HG03103 (cell line): ENCODE measurements around the gene SLCO1B1.
"Not testable (repeated sequence)": the region's sequence is repeated elsewhere in the genome, so short reads cannot be mapped to it uniquely, and the experiment has no call there.

ENCODE experiments used
- ATAC-seq: cut with Tn5 transposase; IDR thresholded peaks from one replicate; pipeline ENCODE4 v1.9.1; 2021; ENCODE audit warnings: low read depth; ENCODE audit not compliant: unreplicated experiment

Gene SLCO1B1, protein sequence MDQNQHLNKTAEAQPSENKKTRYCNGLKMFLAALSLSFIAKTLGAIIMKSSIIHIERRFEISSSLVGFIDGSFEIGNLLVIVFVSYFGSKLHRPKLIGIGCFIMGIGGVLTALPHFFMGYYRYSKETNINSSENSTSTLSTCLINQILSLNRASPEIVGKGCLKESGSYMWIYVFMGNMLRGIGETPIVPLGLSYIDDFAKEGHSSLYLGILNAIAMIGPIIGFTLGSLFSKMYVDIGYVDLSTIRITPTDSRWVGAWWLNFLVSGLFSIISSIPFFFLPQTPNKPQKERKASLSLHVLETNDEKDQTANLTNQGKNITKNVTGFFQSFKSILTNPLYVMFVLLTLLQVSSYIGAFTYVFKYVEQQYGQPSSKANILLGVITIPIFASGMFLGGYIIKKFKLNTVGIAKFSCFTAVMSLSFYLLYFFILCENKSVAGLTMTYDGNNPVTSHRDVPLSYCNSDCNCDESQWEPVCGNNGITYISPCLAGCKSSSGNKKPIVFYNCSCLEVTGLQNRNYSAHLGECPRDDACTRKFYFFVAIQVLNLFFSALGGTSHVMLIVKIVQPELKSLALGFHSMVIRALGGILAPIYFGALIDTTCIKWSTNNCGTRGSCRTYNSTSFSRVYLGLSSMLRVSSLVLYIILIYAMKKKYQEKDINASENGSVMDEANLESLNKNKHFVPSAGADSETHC

GRCh38 chr12:21130998-21131397, at the start of gene SLCO1B1:
Gene SLCO1B1 (plus strand): TSS chr12:21131194. CDS start chr12:21141575, 10,381 bp downstream.
- no peak for ATAC-seq

DNA sequence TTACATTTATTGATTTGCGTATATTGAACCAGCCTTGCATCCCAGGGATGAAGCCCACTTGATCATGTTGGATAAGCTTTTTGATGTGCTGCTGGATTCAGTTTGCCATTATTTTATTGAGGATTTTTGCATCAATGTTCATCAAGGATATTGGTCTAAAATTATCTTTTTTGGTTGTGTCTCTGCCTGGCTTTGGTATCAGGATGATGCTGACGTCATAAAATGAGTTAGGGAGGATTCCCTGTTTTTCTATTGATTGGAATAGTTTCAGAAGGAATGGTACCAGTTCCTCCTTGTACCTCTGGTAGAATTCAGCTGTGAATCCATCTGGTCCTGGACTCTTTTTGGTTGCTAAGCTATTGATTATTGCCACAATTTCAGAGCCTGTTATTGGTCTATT, 46.2 kb upstream of the SLCO1B1 start:
- not testable (repeated sequence) for ATAC-seq

- ATAC-seq, result no peak
Measured at GRCh38 chr12:21111732-21112131, 19.3 kb upstream of the SLCO1B1 start.

DNA sequence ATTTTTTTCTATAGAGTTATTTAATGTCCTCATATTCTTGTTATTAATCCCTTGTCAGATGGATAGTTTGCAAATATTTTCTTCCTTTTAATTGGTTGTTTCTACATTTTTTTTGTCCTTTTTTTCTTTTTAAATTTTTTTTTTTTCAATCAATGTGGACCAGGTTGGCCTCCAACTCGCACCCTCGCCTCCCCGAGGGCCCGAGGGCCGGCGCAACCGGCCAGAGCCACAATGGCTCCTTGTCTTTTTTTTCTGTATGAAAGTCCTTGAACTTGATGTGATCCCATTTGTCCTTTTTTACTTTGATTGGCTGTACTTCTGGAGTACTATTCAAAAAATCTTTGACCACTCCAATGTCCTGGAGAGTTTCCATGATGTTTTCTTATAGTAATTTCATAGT, 17.7 kb upstream of the SLCO1B1 start:
- ATAC-seq, result no peak

DNA sequence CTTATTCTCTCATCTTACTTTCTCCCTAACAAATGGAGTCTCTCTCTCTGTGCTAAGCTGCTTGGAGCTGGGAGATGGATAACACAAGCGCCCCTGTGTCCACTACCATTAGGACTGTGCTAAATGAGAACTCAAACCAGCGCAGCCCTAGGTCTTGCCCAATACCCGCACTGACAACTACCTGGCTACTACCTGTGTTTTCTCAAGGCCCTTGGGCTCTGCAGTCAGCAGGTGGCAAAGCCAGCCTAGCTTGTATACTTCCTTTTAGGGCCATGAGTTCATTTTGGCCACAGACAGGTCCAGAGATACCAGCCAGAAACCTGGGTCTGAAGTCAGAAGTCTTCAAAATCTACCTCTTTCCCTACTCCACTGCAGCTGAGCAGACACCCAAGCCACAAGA, 13.0 kb upstream of the SLCO1B1 start:
- no peak for ATAC-seq

DNA sequence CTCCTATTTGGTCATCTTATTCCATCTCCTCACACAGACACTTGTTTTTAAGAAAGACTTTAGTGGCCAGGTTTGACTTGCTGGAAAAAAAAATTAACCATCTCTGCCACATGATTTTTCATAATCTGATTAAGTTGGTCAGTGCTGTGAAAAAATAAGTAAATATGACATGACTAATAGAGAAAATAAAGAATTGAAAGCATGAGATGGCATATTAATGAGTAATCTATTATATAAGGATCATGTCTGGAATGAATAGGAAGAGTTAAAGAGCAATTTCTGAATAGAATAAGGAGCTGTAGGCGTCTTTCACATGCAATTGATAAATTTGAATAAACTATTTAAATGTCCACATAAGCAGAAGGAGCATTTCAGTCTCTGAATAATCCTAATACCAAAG, 12.2 kb upstream of the SLCO1B1 start:
- no peak for ATAC-seq

- no peak for ATAC-seq
Measured at GRCh38 chr12:21129351-21129750, 1.6 kb upstream of the SLCO1B1 start.

GRCh38 chr12:21129906-21130305, 1.1 kb upstream of the SLCO1B1 start:
- no peak for ATAC-seq

- ATAC-seq, result not testable (repeated sequence)
Measured at GRCh38 chr12:21137318-21137999, 6.5 kb downstream of the SLCO1B1 start.

DNA sequence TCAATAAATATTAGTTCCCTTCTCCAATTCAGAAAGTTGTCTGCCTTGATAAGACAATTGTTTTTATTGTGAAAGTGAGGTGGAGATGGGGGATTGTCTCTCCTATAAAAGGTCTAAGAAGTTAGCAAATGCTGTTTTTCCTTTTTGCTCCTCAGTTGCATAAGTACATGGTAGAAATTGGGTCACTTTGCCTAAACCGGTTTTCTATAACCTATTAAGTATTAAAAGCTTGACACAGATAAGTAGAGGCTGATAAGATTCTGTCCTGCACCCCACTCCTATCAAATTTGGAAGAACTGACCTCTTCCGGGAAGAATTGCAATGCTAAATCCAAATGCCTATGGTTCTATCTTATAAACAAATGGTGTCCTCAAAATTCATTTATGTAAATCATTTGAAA, 7.0 kb downstream of the SLCO1B1 start:
- ATAC-seq, result no peak

DNA sequence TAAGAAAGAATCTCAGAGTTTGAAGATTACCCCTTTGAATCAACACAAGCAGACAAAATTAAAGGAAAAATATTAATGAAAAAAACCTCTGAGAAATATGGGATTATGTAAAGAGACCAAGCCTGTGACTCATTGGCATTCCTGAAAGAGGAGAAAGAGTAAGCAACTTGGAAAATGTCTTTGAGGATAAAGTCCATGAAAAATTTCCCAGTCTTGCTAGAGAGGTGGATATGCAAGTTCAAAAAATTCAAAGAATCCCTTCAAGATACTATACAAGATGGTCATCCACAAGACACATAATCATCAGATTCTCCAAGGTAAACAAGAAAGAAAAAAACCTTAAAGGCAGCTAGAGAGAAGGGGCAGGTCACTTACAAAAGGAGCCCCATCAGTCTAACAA, 13.3 kb downstream of the SLCO1B1 start:
- no peak for ATAC-seq

DNA sequence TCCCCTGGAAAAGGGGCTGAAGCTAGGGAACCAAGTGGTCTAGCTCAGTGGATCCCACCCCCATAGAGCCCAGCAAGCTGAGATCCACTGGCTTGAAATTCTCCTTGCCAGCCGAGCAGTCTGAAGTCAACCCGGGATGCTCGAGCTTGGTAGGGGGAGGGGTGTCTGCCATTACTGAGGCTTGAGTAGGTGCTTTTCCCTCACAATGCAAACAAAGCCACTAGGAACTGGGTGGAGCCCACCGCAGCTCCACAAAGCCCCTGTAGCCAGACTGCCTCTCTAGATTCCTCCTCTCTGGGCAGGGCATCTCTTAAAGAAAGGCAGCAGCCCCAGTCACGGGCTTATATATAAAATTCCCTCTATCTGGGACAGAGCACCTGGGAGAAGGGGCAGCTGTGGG, 18.9 kb downstream of the SLCO1B1 start:
- not testable (repeated sequence) for ATAC-seq

DNA sequence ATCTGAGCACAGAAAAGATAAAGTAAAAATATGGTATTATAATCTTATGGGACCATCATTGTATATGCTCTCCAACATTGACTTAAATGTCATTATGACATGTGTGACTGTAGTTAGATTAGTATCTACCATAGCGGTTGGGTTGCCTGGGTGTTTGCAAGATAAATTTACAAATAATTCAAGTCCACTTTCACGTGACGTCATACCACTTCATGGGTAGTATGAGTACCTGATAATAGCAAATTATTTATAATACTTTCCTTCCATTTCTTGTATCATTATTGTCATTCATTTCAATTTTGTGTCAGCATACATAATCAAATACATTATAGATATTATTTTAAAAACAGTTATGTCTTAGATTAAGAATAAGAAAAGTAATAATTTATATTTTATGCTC, 20.2 kb downstream of the SLCO1B1 start:
- ATAC-seq, result no peak

- ATAC-seq, result no peak
Measured at GRCh38 chr12:21155522-21156351, 24.7 kb downstream of the SLCO1B1 start.

- ATAC-seq, result no peak
Measured at GRCh38 chr12:21165048-21165447, 34.1 kb downstream of the SLCO1B1 start.

GRCh38 chr12:21169878-21170472, 39.0 kb downstream of the SLCO1B1 start:
- ATAC-seq, result peak; percentile 86

DNA sequence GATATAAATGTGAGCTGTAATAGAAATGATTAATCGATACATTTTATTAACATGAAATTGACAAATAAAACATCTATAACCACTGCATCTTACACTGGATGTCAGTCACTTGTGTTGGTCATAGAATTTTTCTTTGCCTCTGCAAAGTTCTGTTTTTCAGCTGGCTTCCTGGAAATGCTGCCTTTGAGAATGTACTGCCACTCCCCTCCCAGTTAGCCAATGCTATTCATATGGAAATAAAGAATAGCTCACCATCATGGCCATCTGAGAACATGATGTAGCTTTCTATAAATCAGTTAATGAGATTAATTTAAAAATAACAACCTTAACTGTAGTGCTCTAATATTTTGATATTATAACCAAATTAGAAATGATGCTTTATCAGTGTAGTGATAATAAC, 41.1 kb downstream of the SLCO1B1 start:
- no peak for ATAC-seq

- ATAC-seq, result no peak
Measured at GRCh38 chr12:21183721-21184275, 52.8 kb downstream of the SLCO1B1 start.

- ATAC-seq, result no peak
Measured at GRCh38 chr12:21190016-21190415, 59.0 kb downstream of the SLCO1B1 start.

GRCh38 chr12:21214433-21214832, 83.4 kb downstream of the SLCO1B1 start:
- not testable (repeated sequence) for ATAC-seq
